OCI-LY7 (cell line): ENCODE results near the gene SLC10A4. TPM values are rescaled to one million over a fixed set of nuclear protein-coding genes. Genes with fewer than 3 reads are reported as not detected.

Source experiments
- BruUV-seq: library from RNA; stranded (reverse); fragments of 400-500 nt; replicated peaks from 2 replicates; lab custom pipeline; 2021; lab: Mats Ljungman, UMichigan
- CTCF ChIA-PET: fragments of 300-600 bp; sonication (Branson Sonifier 250); formaldehyde crosslinking; loops from one replicate; lab custom pipeline; 2022; ENCODE audit warnings: antibody characterized with exemption; ENCODE audit not compliant: unreplicated experiment; lab: Charles Lee
- POLR2A ChIA-PET: fragments of 300-600 bp; sonication (Branson Sonifier 250); formaldehyde crosslinking; loops from one replicate; lab custom pipeline; 2022; ENCODE audit warnings: antibody characterized with exemption; lab: Charles Lee
- DNase-seq: peaks from one replicate; pipeline ENCODE4 v3.0.0-alpha.2; 2015; ENCODE audit warnings: low spot score
- H2AFZ ChIP-seq: fragments of 200-600 bp; sonication (generic), shearing (Covaris generic); 2 replicates; pipeline ENCODE4 v1.6.1; 2014; ENCODE audit warnings: mild to moderate bottlenecking, antibody characterized with exemption, low read length, moderate library complexity
- H3K27ac ChIP-seq: fragments of 200-600 bp; sonication (generic); 2 replicates; pipeline ENCODE4 v1.5.1; 2014; ENCODE audit warnings: mixed run types, low read depth, mild to moderate bottlenecking, moderate library complexity, low read length, inconsistent platforms; ENCODE audit not compliant: poor library complexity, severe bottlenecking
- H3K36me3 ChIP-seq: fragments of 200-600 bp; sonication (generic); 2 replicates; pipeline ENCODE4 v1.6.1; 2014; ENCODE audit warnings: mild to moderate bottlenecking, antibody characterized with exemption, low read length, moderate library complexity, mixed read lengths; ENCODE audit not compliant: insufficient read depth
- H3K4me1 ChIP-seq: fragments of 200-600 bp; sonication (generic); 2 replicates; pipeline ENCODE4 v1.5.1; 2014; ENCODE audit warnings: mild to moderate bottlenecking, low read length; ENCODE audit not compliant: insufficient read depth, poor library complexity, severe bottlenecking
- H3K4me2 ChIP-seq: fragments of 200-600 bp; sonication (generic); 2 replicates; pipeline ENCODE4 v1.6.1; 2014; ENCODE audit warnings: mild to moderate bottlenecking, low read length
- H3K4me3 ChIP-seq: fragments of 200-600 bp; sonication (generic); 2 replicates; pipeline ENCODE4 v1.5.1; 2014; ENCODE audit warnings: mild to moderate bottlenecking, low read depth, low read length; ENCODE audit not compliant: poor library complexity, severe bottlenecking
- H3K79me2 ChIP-seq: fragments of 200-600 bp; sonication (generic); 2 replicates; pipeline ENCODE4 v1.6.1; 2016; ENCODE audit warnings: low read depth, mild to moderate bottlenecking, low read length, moderate library complexity, mixed read lengths; ENCODE audit not compliant: insufficient read depth
- H3K9me2 ChIP-seq: fragments of 200-600 bp; sonication (generic); 2 replicates; pipeline ENCODE4 v1.6.1; 2016; ENCODE audit warnings: mild to moderate bottlenecking, low read length, mixed read lengths; ENCODE audit not compliant: insufficient read depth
- H3K9me3 ChIP-seq: fragments of 200-600 bp; sonication (generic); 2 replicates; pipeline ENCODE4 v1.6.1; 2014; ENCODE audit warnings: mild to moderate bottlenecking, mixed run types, low read length, mixed read lengths
- H4K20me1 ChIP-seq: fragments of 200-600 bp; sonication (generic); 2 replicates; pipeline ENCODE4 v1.6.1; 2014; ENCODE audit warnings: mild to moderate bottlenecking, antibody characterized with exemption, low read length, moderate library complexity, mixed read lengths; ENCODE audit not compliant: insufficient read depth
- EZH2phosphoT487 ChIP-seq: fragments of 200-600 bp; sonication (generic); IDR thresholded peaks from 2 replicates; pipeline ENCODE4 v1.6.1; 2018; ENCODE audit warnings: low read depth, borderline replicate concordance, mild to moderate bottlenecking, mixed run types, antibody characterized with exemption, low read length, moderate library complexity, mixed read lengths
- intact Hi-C: fragments of 100-400 bp; cut with micrococcal nuclease; formaldehyde crosslinking; loops from one replicate; pipeline ENCODE4 v1.10.0; 2022; ENCODE audit not compliant: unreplicated experiment
- total RNA-seq, 2 experiments: library from RNA; depleted of rRNA in 1 of 2; stranded (reverse); fragments of >200 nt in 1 of 2; shearing (Covaris generic) in 1 of 2; gene quantifications; 2 replicates each; pipeline ENCODE4 v1.2.3, GENCODE V29; 2014 to 2022
- TF ChIP-seq, protein P1 (sequence below): fragments of 200-600 bp; sonication (generic); conservative IDR thresholded peaks from 2 replicates; pipeline ENCODE4 v1.5.1; 2014; ENCODE audit warnings: mild to moderate bottlenecking, antibody characterized with exemption, low read length, moderate library complexity, mixed read lengths

SLC10A4 gene
- total RNA-seq, 2 experiments from 2014 or later: not detected

DNA sequence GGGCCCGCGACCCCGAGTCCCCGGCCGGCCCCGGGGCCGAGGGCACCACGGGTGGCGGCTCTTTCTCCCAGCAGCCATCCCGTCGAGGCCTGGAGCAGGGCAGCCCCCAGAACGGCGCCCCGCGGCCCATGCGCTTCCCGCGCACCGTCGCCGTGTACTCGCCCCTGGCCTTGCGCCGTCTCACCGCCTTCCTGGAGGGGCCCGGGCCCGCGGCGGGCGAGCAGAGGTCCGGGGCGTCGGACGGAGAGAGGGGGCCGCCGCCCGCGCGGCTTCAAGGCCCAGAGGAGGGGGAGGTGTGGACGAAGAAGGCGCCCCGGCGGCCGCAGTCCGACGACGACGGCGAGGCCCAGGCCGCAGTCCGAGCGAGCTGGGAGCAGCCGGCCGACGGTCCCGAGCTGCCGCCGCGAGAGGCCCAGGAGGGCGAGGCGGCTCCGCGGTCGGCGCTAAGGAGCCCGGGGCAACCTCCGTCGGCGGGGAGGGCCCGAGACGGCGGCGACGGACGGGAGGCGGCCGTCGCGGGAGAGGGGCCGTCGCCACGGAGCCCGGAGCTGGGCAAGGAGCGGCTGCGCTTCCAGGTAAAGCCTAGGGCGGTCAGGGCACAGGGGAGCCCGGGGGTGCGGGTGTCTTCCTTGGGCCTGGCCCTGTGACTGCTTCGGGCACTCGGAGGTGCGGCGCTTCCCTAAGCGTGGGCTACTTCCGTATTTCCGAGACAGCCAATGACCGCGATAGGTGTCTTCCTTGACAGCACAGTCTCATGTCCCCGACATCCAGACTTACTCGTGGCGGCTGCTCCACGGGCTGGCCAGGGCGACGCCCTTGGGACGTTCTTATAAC, 7.8 kb downstream of the SLC10A4 start:
- CTCF ChIA-PET: no interaction called here
- Histone ChIP-seq H3K79me2 (no peaks in the 10 kb centered on the region), H3K4me3 (no peak overlapping the region), H2AFZ (no peak overlapping the region), H3K9me2 (no peaks in the 10 kb centered on the region), H3K9me3 (no peaks in the 10 kb centered on the region), H3K27ac (no peak overlapping the region), H4K20me1 (no peaks in the 10 kb centered on the region), H3K4me1 (no peaks in the 10 kb centered on the region), H3K4me2 (no peak overlapping the region), H3K36me3 (no peaks in the 10 kb centered on the region)
- no peak for DNase-seq
- no TSS peak for BruUV-seq
- POLR2A ChIA-PET: no interaction called here
- TF ChIP-seq, protein P1, sequence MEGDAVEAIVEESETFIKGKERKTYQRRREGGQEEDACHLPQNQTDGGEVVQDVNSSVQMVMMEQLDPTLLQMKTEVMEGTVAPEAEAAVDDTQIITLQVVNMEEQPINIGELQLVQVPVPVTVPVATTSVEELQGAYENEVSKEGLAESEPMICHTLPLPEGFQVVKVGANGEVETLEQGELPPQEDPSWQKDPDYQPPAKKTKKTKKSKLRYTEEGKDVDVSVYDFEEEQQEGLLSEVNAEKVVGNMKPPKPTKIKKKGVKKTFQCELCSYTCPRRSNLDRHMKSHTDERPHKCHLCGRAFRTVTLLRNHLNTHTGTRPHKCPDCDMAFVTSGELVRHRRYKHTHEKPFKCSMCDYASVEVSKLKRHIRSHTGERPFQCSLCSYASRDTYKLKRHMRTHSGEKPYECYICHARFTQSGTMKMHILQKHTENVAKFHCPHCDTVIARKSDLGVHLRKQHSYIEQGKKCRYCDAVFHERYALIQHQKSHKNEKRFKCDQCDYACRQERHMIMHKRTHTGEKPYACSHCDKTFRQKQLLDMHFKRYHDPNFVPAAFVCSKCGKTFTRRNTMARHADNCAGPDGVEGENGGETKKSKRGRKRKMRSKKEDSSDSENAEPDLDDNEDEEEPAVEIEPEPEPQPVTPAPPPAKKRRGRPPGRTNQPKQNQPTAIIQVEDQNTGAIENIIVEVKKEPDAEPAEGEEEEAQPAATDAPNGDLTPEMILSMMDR: no peak
- no peak for TF ChIP-seq EZH2phosphoT487
- intact Hi-C loops: no loop called here

DNA sequence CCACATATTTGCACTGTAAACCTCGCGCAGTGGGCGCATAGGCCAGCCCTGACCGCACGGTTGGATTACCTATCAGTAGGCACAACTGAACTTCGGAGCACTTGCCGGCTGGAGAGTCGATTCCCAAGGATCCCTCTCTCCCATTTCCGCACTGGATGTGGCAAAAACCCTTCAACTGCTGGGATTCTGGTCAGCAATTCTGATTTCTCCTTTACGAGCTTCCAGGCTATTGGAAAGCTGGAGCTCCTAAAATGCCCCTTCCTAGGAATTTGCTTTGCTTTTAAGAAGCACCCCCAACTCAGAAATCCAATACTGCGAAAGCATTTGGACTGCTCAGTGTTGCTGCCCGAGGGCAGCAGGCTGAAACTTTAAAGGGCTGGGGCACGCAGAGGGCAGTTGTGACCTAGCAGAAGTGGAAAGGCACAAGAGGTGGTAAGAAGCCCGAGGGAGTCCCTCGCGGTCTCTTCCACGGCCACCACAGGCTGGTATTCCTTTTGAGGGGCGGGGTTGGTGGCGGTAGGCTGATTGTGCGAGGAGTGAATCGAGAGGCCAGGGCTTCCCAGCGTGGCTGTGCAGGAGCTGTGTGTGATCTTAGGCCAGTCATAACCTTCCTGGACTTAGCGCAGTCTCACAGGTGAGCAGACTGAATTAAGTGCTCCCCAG, 8.5 kb downstream of the SLC10A4 start:
- H2AFZ ChIP-seq: no peak overlapping the region
- no peak overlapping the region for H3K4me3 ChIP-seq
- DNase-seq: no peak
- H3K9me2 ChIP-seq: no peaks in the 10 kb centered on the region
- H3K27ac ChIP-seq: no peak overlapping the region
- no peak overlapping the region for H3K4me2 ChIP-seq
- ChIA-PET POLR2A (interaction anchor here (1.5 kb wide), 1 partner anchor 9 kb away, joined by 5 read pairs; no protein-coding TSS in a partner anchor), CTCF (no interaction called here)
- no peaks in the 10 kb centered on the region for H4K20me1 ChIP-seq
- TF ChIP-seq, protein P1: no peak
- TF ChIP-seq EZH2phosphoT487: no peak
- no peaks in the 10 kb centered on the region for H3K36me3 ChIP-seq
- no peaks in the 10 kb centered on the region for H3K79me2 ChIP-seq
- no peaks in the 10 kb centered on the region for H3K9me3 ChIP-seq
- BruUV-seq: no TSS peak
- intact Hi-C loops: no loop called here
- H3K4me1 ChIP-seq: no peaks in the 10 kb centered on the region
